ENCODE results near the gene IFNK. TPM values are rescaled to one million over a fixed set of nuclear protein-coding genes. Genes with fewer than 3 reads are reported as not detected.

Gene IFNK
- total RNA-seq, 2 experiments from 2014 or later, result not detected

GRCh38 chr9:27540502-27540901 is 16.4 kb downstream of the IFNK start:
- POLR2A ChIA-PET, result no interaction called here
- CTCF ChIA-PET, result interaction anchor here (2.4 kb wide), 1 partner anchor 207 kb away, joined by 13 read pairs; no protein-coding TSS in a partner anchor

GRCh38 chr9:27541740-27542139 is 17.6 kb downstream of the IFNK start:
- POLR2A ChIA-PET, result no interaction called here
- no peak for DNase-seq
- Mint-ChIP-seq H3K27ac (no peak overlapping the region), H3K4me1 (ENCODE audit: low read depth) (no peaks in the 10 kb centered on the region), H3K9me3 (ENCODE audit: insufficient read depth) (no peaks in the 10 kb centered on the region), H3K36me3 (ENCODE audit: low read depth) (peaks cover 3% of the 10 kb centered on the region), H3K27me3 (ENCODE audit: low read depth) (no peaks in the 10 kb centered on the region), H3K4me3 (no peak overlapping the region)
- CTCF ChIA-PET, result interaction anchor here (2.9 kb wide), 1 partner anchor 12 kb away, joined by 6 read pairs; the partner anchor contains the start of gene MOB3B
- ATAC-seq, result no peak

More at GRCh38 chr9:27540502-27540901, 16.4 kb downstream of the IFNK start:
- ATAC-seq, result no peak
- DNase-seq, result no peak
- H3K27ac Mint-ChIP-seq, result no peak overlapping the region
- peaks cover 3% of the 10 kb centered on the region for H3K36me3 Mint-ChIP-seq (ENCODE audit: low read depth)
- no peak overlapping the region for H3K4me3 Mint-ChIP-seq
- H3K9me3 Mint-ChIP-seq (ENCODE audit: insufficient read depth), result no peaks in the 10 kb centered on the region
- peaks cover 2% of the 10 kb centered on the region for H3K4me1 Mint-ChIP-seq (ENCODE audit: low read depth)
- H3K27me3 Mint-ChIP-seq (ENCODE audit: low read depth), result no peaks in the 10 kb centered on the region

GRCh38 chr9:27542508-27542907 is 18.4 kb downstream of the IFNK start:
- Mint-ChIP-seq H3K27ac (no peak overlapping the region), H3K27me3 (ENCODE audit: low read depth) (no peaks in the 10 kb centered on the region), H3K9me3 (ENCODE audit: insufficient read depth) (no peaks in the 10 kb centered on the region), H3K36me3 (ENCODE audit: low read depth) (peaks cover 3% of the 10 kb centered on the region), H3K4me1 (ENCODE audit: low read depth) (no peaks in the 10 kb centered on the region), H3K4me3 (no peak overlapping the region)
- no peak for DNase-seq
- ChIA-PET CTCF (interaction anchor here (2.9 kb wide), 1 partner anchor 13 kb away, joined by 6 read pairs; the partner anchor contains the start of gene MOB3B), POLR2A (no interaction called here)
- no peak for ATAC-seq

DNA sequence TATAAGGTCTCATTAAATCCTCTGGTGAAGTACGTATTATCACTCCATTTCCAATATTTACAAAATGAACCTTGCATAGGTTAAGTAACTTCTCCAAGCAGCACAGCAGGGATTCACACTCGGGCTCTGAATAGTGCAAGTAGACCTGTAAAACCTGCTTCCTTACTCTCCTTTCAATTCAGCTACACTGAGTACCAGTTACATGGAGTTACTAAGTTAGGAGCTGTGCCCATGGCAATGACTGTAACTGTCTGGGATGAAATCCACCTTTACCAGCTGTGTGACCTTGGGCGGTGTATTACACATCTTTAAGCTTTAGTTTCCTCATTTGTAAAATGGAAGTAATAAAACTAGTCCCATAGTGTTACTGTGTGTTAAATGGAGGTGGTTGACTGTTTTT is 21.4 kb downstream of the IFNK start:
- Mint-ChIP-seq H3K9me3 (ENCODE audit: insufficient read depth) (no peaks in the 10 kb centered on the region), H3K36me3 (ENCODE audit: low read depth) (peaks cover 5% of the 10 kb centered on the region), H3K27ac (no peak overlapping the region), H3K27me3 (ENCODE audit: low read depth) (no peaks in the 10 kb centered on the region), H3K4me3 (no peak overlapping the region), H3K4me1 (ENCODE audit: low read depth) (no peaks in the 10 kb centered on the region)
- ChIA-PET POLR2A (no interaction called here), CTCF (interaction anchor here (0.9 to 4.3 kb wide), 5 partner anchors 10 to 212 kb away, joined by 3 to 38 read pairs (median 4); partner anchors contain the start of gene MOB3B)
- ATAC-seq, result no peak
- DNase-seq, result no peak

DNA sequence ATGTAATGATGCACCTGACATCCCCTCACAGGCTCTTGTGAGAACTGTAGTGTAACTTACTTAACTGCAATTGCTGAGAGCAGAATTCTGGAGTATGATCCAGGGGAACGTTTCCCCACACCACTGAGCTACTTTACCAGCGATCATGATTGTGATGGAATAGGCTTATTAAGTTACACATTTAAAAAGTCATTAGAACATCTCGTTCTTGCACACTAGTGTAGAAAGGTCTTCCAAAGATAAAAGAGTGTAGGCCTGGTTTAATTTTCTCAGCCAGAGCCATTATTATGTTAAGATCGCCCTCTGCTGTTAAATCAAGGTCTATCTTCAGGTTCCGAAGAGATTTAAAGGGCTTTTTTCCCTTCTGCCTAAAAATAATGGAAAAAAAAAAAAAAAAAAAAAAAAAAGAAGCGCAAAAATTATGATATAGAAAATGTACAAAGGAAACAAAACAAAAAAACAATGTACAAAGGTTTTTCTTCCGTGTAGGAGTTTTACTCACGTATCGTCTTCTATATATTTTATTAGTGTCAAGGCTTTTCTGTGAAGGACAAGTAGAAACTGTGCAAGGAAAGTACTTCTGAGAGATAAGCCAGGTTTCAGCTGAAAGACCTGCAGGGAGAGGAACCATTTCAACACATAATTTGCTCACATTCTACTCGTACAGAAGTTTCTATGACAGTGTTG is 24.1 kb downstream of the IFNK start:
- H3K4me3 Mint-ChIP-seq, result no peak overlapping the region

GRCh38 chr9:27549196-27549755 is 25.2 kb downstream of the IFNK start:
- DNase-seq (no peak), ATAC-seq (no peak)
- peaks cover 17% of the 10 kb centered on the region for H3K36me3 Mint-ChIP-seq (ENCODE audit: low read depth)
- POLR2A ChIA-PET, result no interaction called here
- no peaks in the 10 kb centered on the region for H3K4me1 Mint-ChIP-seq (ENCODE audit: low read depth)
- H3K4me3 Mint-ChIP-seq, result no peak overlapping the region
- no peaks in the 10 kb centered on the region for H3K9me3 Mint-ChIP-seq (ENCODE audit: insufficient read depth)
- no peak overlapping the region for H3K27ac Mint-ChIP-seq
- CTCF ChIA-PET, result interaction anchor here (0.7 to 3.1 kb wide), 2 partner anchors 17 to 214 kb away, joined by 3 to 7 read pairs; no protein-coding TSS in a partner anchor
- no peaks in the 10 kb centered on the region for H3K27me3 Mint-ChIP-seq (ENCODE audit: low read depth)

More for the DNA sequence above, 24.1 kb downstream of the IFNK start:
- DNase-seq, result no peak
- ATAC-seq, result no peak
- Mint-ChIP-seq H3K27me3 (ENCODE audit: low read depth) (no peaks in the 10 kb centered on the region), H3K9me3 (ENCODE audit: insufficient read depth) (no peaks in the 10 kb centered on the region), H3K36me3 (ENCODE audit: low read depth) (peaks cover 9% of the 10 kb centered on the region), H3K27ac (no peak overlapping the region), H3K4me1 (ENCODE audit: low read depth) (no peaks in the 10 kb centered on the region)
- CTCF ChIA-PET, result interaction anchor here (0.6 to 4.3 kb wide), 7 partner anchors 11 to 215 kb away, joined by 3 to 38 read pairs (median 4); partner anchors contain the start of gene MOB3B
- POLR2A ChIA-PET, result no interaction called here

GRCh38 chr9:27554712-27555111 is 30.6 kb downstream of the IFNK start:
- Mint-ChIP-seq H3K4me1 (ENCODE audit: low read depth) (no peaks in the 10 kb centered on the region), H3K9me3 (ENCODE audit: insufficient read depth) (no peaks in the 10 kb centered on the region), H3K27ac (no peak overlapping the region), H3K27me3 (ENCODE audit: low read depth) (no peaks in the 10 kb centered on the region), H3K4me3 (no peak overlapping the region), H3K36me3 (ENCODE audit: low read depth) (peaks cover 15% of the 10 kb centered on the region)
- CTCF ChIA-PET, result interaction anchor here (1.2 kb wide), 1 partner anchor 222 kb away, joined by 7 read pairs; no protein-coding TSS in a partner anchor
- ATAC-seq (no peak), DNase-seq (no peak)
- POLR2A ChIA-PET, result interaction anchor here (0.7 kb wide), 1 partner anchor 9 kb away, joined by 3 read pairs; no protein-coding TSS in a partner anchor

DNA sequence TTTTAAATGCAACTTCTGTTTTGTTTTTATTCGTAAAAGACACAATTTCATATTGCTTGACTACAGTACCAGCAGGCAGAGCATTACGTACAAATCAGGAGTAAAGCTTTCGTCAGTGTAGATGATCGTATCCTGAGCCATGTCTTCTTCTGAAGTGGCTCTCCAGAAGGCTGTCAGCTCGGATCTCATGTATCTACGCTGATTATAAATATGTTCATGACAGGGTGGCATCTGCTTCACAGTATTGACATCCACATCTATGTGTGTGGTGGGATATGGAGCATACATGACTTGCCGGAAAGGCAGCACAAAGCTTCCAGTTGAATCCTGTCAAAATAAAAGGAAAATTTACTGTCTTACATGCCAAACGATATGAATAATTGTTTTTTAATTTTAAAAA is 32.4 kb downstream of the IFNK start:
- CTCF ChIA-PET, result interaction anchor here (0.8 kb wide), 1 partner anchor 223 kb away, joined by 3 read pairs; no protein-coding TSS in a partner anchor
- POLR2A ChIA-PET, result no interaction called here
- Mint-ChIP-seq H3K9me3 (ENCODE audit: insufficient read depth) (no peaks in the 10 kb centered on the region), H3K4me3 (no peak overlapping the region), H3K36me3 (ENCODE audit: low read depth) (peaks cover 16% of the 10 kb centered on the region), H3K27ac (no peak overlapping the region), H3K4me1 (ENCODE audit: low read depth) (no peaks in the 10 kb centered on the region), H3K27me3 (ENCODE audit: low read depth) (no peaks in the 10 kb centered on the region)
- no peak for DNase-seq
- no peak for ATAC-seq

DNA sequence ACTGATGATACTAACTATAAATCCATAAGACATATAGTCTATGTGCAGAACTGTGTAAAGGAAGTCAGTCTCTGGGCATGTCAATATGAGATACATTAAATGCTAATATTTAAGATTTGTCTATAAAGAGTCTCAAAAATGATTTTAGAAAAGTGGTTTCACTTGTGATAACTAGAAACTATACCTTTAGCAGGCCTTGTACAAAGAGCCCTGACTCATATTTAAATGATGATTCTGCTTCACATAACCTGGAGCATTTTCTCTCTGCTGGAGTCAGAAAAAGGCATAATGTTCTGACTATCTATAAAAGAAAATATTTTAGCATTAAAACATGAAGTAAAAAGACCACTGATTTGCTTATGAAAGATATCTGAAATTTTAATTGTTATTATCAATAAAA is 34.2 kb downstream of the IFNK start:
- ATAC-seq, result no peak
- no peaks in the 10 kb centered on the region for H3K9me3 Mint-ChIP-seq (ENCODE audit: insufficient read depth)
- peaks cover 14% of the 10 kb centered on the region for H3K36me3 Mint-ChIP-seq (ENCODE audit: low read depth)
- CTCF ChIA-PET, result no interaction called here
- H3K4me1 Mint-ChIP-seq (ENCODE audit: low read depth), result no peaks in the 10 kb centered on the region
- POLR2A ChIA-PET, result no interaction called here
- no peak for DNase-seq
- no peak overlapping the region for H3K27ac Mint-ChIP-seq
- H3K27me3 Mint-ChIP-seq (ENCODE audit: low read depth), result no peaks in the 10 kb centered on the region
- H3K4me3 Mint-ChIP-seq, result no peak overlapping the region

GRCh38 chr9:27560457-27560856 is 36.4 kb downstream of the IFNK start:
- H3K4me1 Mint-ChIP-seq (ENCODE audit: low read depth), result peaks cover 18% of the 10 kb centered on the region
- H3K9me3 Mint-ChIP-seq (ENCODE audit: insufficient read depth), result no peaks in the 10 kb centered on the region
- no peak overlapping the region for H3K27ac Mint-ChIP-seq
- ChIA-PET CTCF (interaction anchor here (1.5 kb wide), 1 partner anchor 13 kb away, joined by 4 read pairs; no protein-coding TSS in a partner anchor), POLR2A (interaction anchor here (0.6 kb wide), 1 partner anchor 56 kb away, joined by 3 read pairs; no protein-coding TSS in a partner anchor)
- DNase-seq (no peak), ATAC-seq (no peak)
- no peaks in the 10 kb centered on the region for H3K27me3 Mint-ChIP-seq (ENCODE audit: low read depth)
- no peak overlapping the region for H3K4me3 Mint-ChIP-seq
- H3K36me3 Mint-ChIP-seq (ENCODE audit: low read depth), result peaks cover 13% of the 10 kb centered on the region

- Mint-ChIP-seq H3K4me1 (ENCODE audit: low read depth) (peaks cover 23% of the 10 kb centered on the region), H3K27ac (no peak overlapping the region), H3K4me3 (no peak overlapping the region), H3K36me3 (ENCODE audit: low read depth) (peaks cover 16% of the 10 kb centered on the region), H3K9me3 (ENCODE audit: insufficient read depth) (no peaks in the 10 kb centered on the region), H3K27me3 (ENCODE audit: low read depth) (no peaks in the 10 kb centered on the region)
- DNase-seq (no peak), ATAC-seq (no peak)
- CTCF ChIA-PET, result interaction anchor here (1.2 kb wide), 2 partner anchors 31 to 32 kb away, joined by 3 read pairs; no protein-coding TSS in a partner anchor
- POLR2A ChIA-PET, result no interaction called here
Measured at GRCh38 chr9:27561685-27562084, 37.6 kb downstream of the IFNK start.
